IMR-90 (cell line): Measurements from ENCODE around the gene CUBN. TPM values are rescaled to one million over a fixed set of nuclear protein-coding genes. Genes with fewer than 3 reads are reported as not detected.

Experiments
- ATAC-seq: fragments of 200-7000 bp; cut with Tn5 transposase; 2 replicates; pipeline ENCODE4 v1.9.1; 2020; ENCODE audit warnings: low read depth, mild to moderate bottlenecking, moderate library complexity
- BruUV-seq: library from RNA; stranded (reverse); fragments of 400-500 nt; replicated peaks from 2 replicates; lab custom pipeline; 2021; lab: Mats Ljungman, UMichigan
- CTCF ChIA-PET: fragments of 300-600 bp; formaldehyde crosslinking; extraction: SDS; loops from one replicate; lab custom pipeline; 2021; ENCODE audit warnings: antibody characterized with exemption; lab: Yijun Ruan, JAX
- POLR2A ChIA-PET: fragments of 300-600 bp; sonication (Branson Sonifier 250); formaldehyde crosslinking; loops from one replicate; lab custom pipeline; 2022; ENCODE audit warnings: antibody characterized with exemption; ENCODE audit not compliant: unreplicated experiment; lab: Charles Lee
- DNase-seq: peaks from one replicate; pipeline ENCODE4 v3.0.0; 2013
- H2AFZ ChIP-seq: replicated peaks from 2 replicates; pipeline ENCODE3; 2013; ENCODE audit warnings: low read length, mild to moderate bottlenecking; ENCODE audit not compliant: poor library complexity
- H2AK5ac ChIP-seq: 2 replicates; pipeline ENCODE4 v1.6.1; 2013; ENCODE audit warnings: low read depth, low read length, inconsistent platforms
- H2AK9ac ChIP-seq: replicated peaks from 2 replicates; pipeline ENCODE3; 2013; ENCODE audit warnings: mild to moderate bottlenecking, low read depth, low read length, moderate library complexity; ENCODE audit not compliant: poor library complexity
- H2BK120ac ChIP-seq: 2 replicates; pipeline ENCODE4 v1.6.1; 2013; ENCODE audit warnings: low read depth, low read length, inconsistent platforms
- H2BK15ac ChIP-seq: 3 replicates; pipeline ENCODE4 v1.6.1; 2013; ENCODE audit warnings: low read depth, low read length, inconsistent platforms
- H2BK20ac ChIP-seq: 2 replicates; pipeline ENCODE4 v1.6.1; 2013; ENCODE audit warnings: low read depth, mild to moderate bottlenecking, inconsistent platforms, low read length, moderate library complexity
- H2BK5ac ChIP-seq: 2 replicates; pipeline ENCODE4 v1.6.1; 2013; ENCODE audit warnings: mild to moderate bottlenecking, low read depth, low read length, inconsistent platforms; ENCODE audit not compliant: poor library complexity, severe bottlenecking
- H3K14ac ChIP-seq: replicated peaks from 2 replicates; pipeline ENCODE4 v1.6.1; 2013; ENCODE audit warnings: low read depth, low read length, inconsistent platforms
- H3K18ac ChIP-seq: 2 replicates; pipeline ENCODE4 v1.6.1; 2013; ENCODE audit warnings: low read depth, low read length, control low read depth
- H3K23ac ChIP-seq: 2 replicates; pipeline ENCODE4 v1.6.1; 2013; ENCODE audit warnings: low read depth, low read length, inconsistent platforms
- H3K27ac ChIP-seq: 2 replicates; pipeline ENCODE4 v1.5.1; 2013; ENCODE audit warnings: mild to moderate bottlenecking, control low read depth, low read length; ENCODE audit not compliant: insufficient read depth
- H3K27me3 ChIP-seq: 2 replicates; pipeline ENCODE4 v1.6.1; 2013; ENCODE audit warnings: low read length; ENCODE audit not compliant: control insufficient read depth, insufficient read depth
- H3K36me3 ChIP-seq: 2 replicates; pipeline ENCODE4 v1.6.1; 2013; ENCODE audit warnings: low read length, mixed read lengths; ENCODE audit not compliant: control insufficient read depth, insufficient read depth
- H3K4ac ChIP-seq: 2 replicates; pipeline ENCODE4 v1.6.1; 2013; ENCODE audit warnings: low read depth, low read length, inconsistent platforms
- H3K4me1 ChIP-seq: 2 replicates; pipeline ENCODE4 v1.6.1; 2013; ENCODE audit warnings: low read length, mixed read lengths; ENCODE audit not compliant: control insufficient read depth, insufficient read depth
- H3K4me2 ChIP-seq: 2 replicates; pipeline ENCODE4 v1.6.1; 2013; ENCODE audit warnings: low read depth, mild to moderate bottlenecking, control low read depth, low read length, moderate library complexity
- H3K4me3 ChIP-seq: 2 replicates; pipeline ENCODE4 v1.5.1; 2013; ENCODE audit warnings: low read depth, mild to moderate bottlenecking, control low read depth, low read length, moderate library complexity; ENCODE audit not compliant: insufficient read depth
- H3K56ac ChIP-seq: 2 replicates; pipeline ENCODE4 v1.6.1; 2013; ENCODE audit warnings: low read length, inconsistent platforms; ENCODE audit not compliant: insufficient read depth; ENCODE audit errors: extremely low read depth
- H3K79me1 ChIP-seq, 2 experiments: 2 replicates each; pipeline ENCODE4 v1.6.1; 2013; ENCODE audit warnings: low read length in 2 of 2, inconsistent platforms in 1 of 2, low read depth in 1 of 2
- H3K9ac ChIP-seq: 2 replicates; pipeline ENCODE4 v1.6.1; 2013; ENCODE audit warnings: low read depth, low read length, control low read depth
- H3K9me1 ChIP-seq: 2 replicates; pipeline ENCODE4 v1.6.1; 2013; ENCODE audit warnings: low read length, inconsistent platforms; ENCODE audit not compliant: insufficient read depth
- H3K9me3 ChIP-seq: 2 replicates; pipeline ENCODE4 v1.6.1; 2013; ENCODE audit warnings: low read length; ENCODE audit not compliant: control insufficient read depth, insufficient read depth
- H4K20me1 ChIP-seq: 2 replicates; pipeline ENCODE4 v1.6.1; 2013; ENCODE audit warnings: low read length, inconsistent platforms; ENCODE audit not compliant: insufficient read depth
- H4K5ac ChIP-seq: 2 replicates; pipeline ENCODE4 v1.6.1; 2013; ENCODE audit warnings: mild to moderate bottlenecking, low read depth, low read length, control low read depth
- H4K8ac ChIP-seq, 2 experiments: 2 replicates each; pipeline ENCODE4 v1.6.1; 2013; ENCODE audit warnings: low read depth in 2 of 2, low read length in 2 of 2, control low read depth in 1 of 2, inconsistent platforms in 1 of 2
- H4K91ac ChIP-seq: 2 replicates; pipeline ENCODE4 v1.6.1; 2013; ENCODE audit warnings: low read depth, low read length, inconsistent platforms; ENCODE audit not compliant: insufficient read depth
- BHLHE40 ChIP-seq: fragments of 150-350 bp; IDR thresholded peaks from 2 replicates; pipeline ENCODE4 v1.6.1; 2016; ENCODE audit warnings: mild to moderate bottlenecking, low read depth, low read length
- CEBPB ChIP-seq: IDR thresholded peaks from 2 replicates; pipeline ENCODE4 v1.6.1; 2012; ENCODE audit warnings: low read depth, low read length, improper control_type of control experiment
- CHD1 ChIP-seq: IDR thresholded peaks from 2 replicates; pipeline ENCODE4 v1.6.1; 2012; ENCODE audit warnings: low read depth, low read length, improper control_type of control experiment
- ELK1 ChIP-seq: fragments of 150-350 bp; IDR thresholded peaks from 2 replicates; pipeline ENCODE4 v1.6.1; 2016; ENCODE audit warnings: low read depth, mild to moderate bottlenecking, low read length, moderate library complexity, borderline replicate concordance
- MXI1 ChIP-seq: IDR thresholded peaks from 2 replicates; pipeline ENCODE4 v1.6.1; 2012; ENCODE audit warnings: low read depth, mild to moderate bottlenecking, low read length, moderate library complexity, borderline replicate concordance
- RAD21 ChIP-seq: IDR thresholded peaks from 2 replicates; pipeline ENCODE4 v1.6.1; 2012; ENCODE audit warnings: low read length, improper control_type of control experiment
- RCOR1 ChIP-seq: IDR thresholded peaks from 2 replicates; pipeline ENCODE4 v1.6.1; 2012; ENCODE audit warnings: mild to moderate bottlenecking, low read length, improper control_type of control experiment; ENCODE audit not compliant: insufficient replicate concordance
- SMC3 ChIP-seq: fragments of 150-350 bp; IDR thresholded peaks from 2 replicates; pipeline ENCODE4 v1.6.1; 2016; ENCODE audit warnings: low read depth, mild to moderate bottlenecking, antibody characterized with exemption, low read length, moderate library complexity
- USF2 ChIP-seq: fragments of 150-350 bp; IDR thresholded peaks from 2 replicates; pipeline ENCODE4 v1.6.1; 2017; ENCODE audit warnings: mild to moderate bottlenecking, antibody characterized with exemption, low read length, low read depth
- WGBS, 2 experiments: methylation state at CpG; one replicate each; pipeline versions ENCODE4 v1.1.5 to v1.1.7; 2013; ENCODE audit warnings: missing lambda C conversion rate in 2 of 2; ENCODE audit not compliant: insufficient read length in 1 of 2; ENCODE audit errors: extremely low coverage in 2 of 2; 5-methylcytosine and 5-hydroxymethylcytosine counted together
- dilution Hi-C: fragments of 300-500 bp; cut with HindIII; formaldehyde crosslinking; loops from one replicate; pipeline ENCODE4 v1.14.3; 2018; ENCODE audit warnings: low sequenced_read_pairs; ENCODE audit not compliant: unreplicated experiment
- in situ Hi-C: fragments of 300-500 bp; cut with MboI; formaldehyde crosslinking; loops from 3 replicates; pipeline ENCODE4 v1.14.3; 2019; ENCODE audit warnings: low sequenced_read_pairs, inconsistent platforms, mixed read lengths
- intact Hi-C: fragments of 100-400 bp; cut with micrococcal nuclease; formaldehyde crosslinking; loops from 2 replicates; pipeline ENCODE4 v1.10.0; 2022
- polyA plus RNA-seq, 3 experiments: library from polyadenylated mRNA; depleted of rRNA; stranded (reverse); fragments of >200 nt; gene quantifications; 2 replicates each; pipeline ENCODE4 v1.2.3, GENCODE V29; 2012; ENCODE audit warnings: low replicate concordance in 1 of 3
- total RNA-seq: library from RNA; depleted of rRNA; stranded (reverse); fragments of >200 nt; gene quantifications from 2 replicates; pipeline ENCODE4 v1.2.3, GENCODE V29; 2012

Gene CUBN
- total and polyA plus RNA-seq, 2 of the 4 experiments (the other 2 are of a cell fraction): 0.19 to 0.54 TPM

- dilution Hi-C loops: no loop called here
- DNase-seq (no peak), ATAC-seq (no peak)
- H3K9me3 ChIP-seq: no peaks in the 10 kb centered on the region
- no peak overlapping the region for H4K8ac ChIP-seq
- no peak overlapping the region for H2BK120ac ChIP-seq
- intact Hi-C loops: no loop called here
- H4K91ac ChIP-seq: no peak overlapping the region
- H3K56ac ChIP-seq: no peak overlapping the region
- H2BK20ac ChIP-seq: no peak overlapping the region
- 20% methylated on average over 1 of the region's 3 CpGs; no CpG with 5 or more reads in 1 of the 2 experiments for WGBS, 2 experiments
- ChIA-PET CTCF (interaction anchor here (0.6 kb wide), 1 partner anchor 90 kb away, joined by 3 read pairs; no protein-coding TSS in a partner anchor), POLR2A (no interaction called here)
- no peak overlapping the region for H3K4ac ChIP-seq
- H3K4me2 ChIP-seq: no peak overlapping the region
- no peak overlapping the region for H2AK9ac ChIP-seq
- H3K79me1 ChIP-seq: peaks cover 0 to 5% of the 10 kb centered on the region in 2 experiments; a peak in 1 of 4 replicates
- H3K27me3 ChIP-seq: no peaks in the 10 kb centered on the region
- no peak overlapping the region for H2BK5ac ChIP-seq
- H3K14ac ChIP-seq: no peak overlapping the region
- H4K5ac ChIP-seq: no peak overlapping the region
- H3K18ac ChIP-seq: no peak overlapping the region
- in situ Hi-C loops: no loop called here
- H3K4me3 ChIP-seq: no peak overlapping the region
- no peak overlapping the region for H2AK5ac ChIP-seq
- peaks cover 6% of the 10 kb centered on the region for H3K9me1 ChIP-seq
- H3K27ac ChIP-seq: no peak overlapping the region
- H3K4me1 ChIP-seq: peaks cover 4% of the 10 kb centered on the region
- H3K23ac ChIP-seq: no peak overlapping the region
- no TSS peak for BruUV-seq
- H2BK15ac ChIP-seq: no peak overlapping the region
- no peak overlapping the region for H3K9ac ChIP-seq
- H4K20me1 ChIP-seq: no peaks in the 10 kb centered on the region
- TF ChIP-seq ELK1 (no peak), BHLHE40 (no peak), RCOR1 (no peak), RAD21 (no peak), MXI1 (no peak), SMC3 (no peak), CHD1 (no peak), CEBPB (no peak), USF2 (no peak)
- H2AFZ ChIP-seq: no peak overlapping the region
- no peaks in the 10 kb centered on the region; the same call in 1 of the 2 replicates for H3K36me3 ChIP-seq
These were observed 37.1 kb upstream of the CUBN start for GRCh38 chr10:17166699-17167098.
